Activated naive CD4-positive, alpha-beta T cell treated with anti-CD3 and anti-CD28 coated beads for 36 hours (primary cell): ENCODE data around the gene PLEKHA1. TPM values are rescaled to one million over a fixed set of nuclear protein-coding genes. Genes with fewer than 3 reads are reported as not detected.

ENCODE experiments used
- CTCF ChIA-PET: fragments of 350-600 bp; sonication (Branson Sonifier 250); formaldehyde crosslinking; loops from one replicate; lab custom pipeline; 2021; ENCODE audit warnings: antibody characterized with exemption; lab: Charles Lee
- DNase-seq: peaks from one replicate; pipeline ENCODE4 v3.0.0-alpha.2; 2020
- H3K27ac Mint-ChIP-seq: one replicate; pipeline ENCODE4 v1.8.0; 2021; ENCODE audit warnings: mild to moderate bottlenecking, mixed read lengths
- H3K27me3 Mint-ChIP-seq: one replicate; pipeline ENCODE4 v1.8.0; 2021; ENCODE audit warnings: low read depth, mixed read lengths
- H3K36me3 Mint-ChIP-seq: one replicate; pipeline ENCODE4 v1.8.0; 2021; ENCODE audit warnings: low read depth, mixed read lengths
- H3K4me1 Mint-ChIP-seq: one replicate; pipeline ENCODE4 v1.8.0; 2021; ENCODE audit warnings: low read depth, mixed read lengths
- H3K4me3 Mint-ChIP-seq: one replicate; pipeline ENCODE4 v1.8.0; 2021; ENCODE audit warnings: mild to moderate bottlenecking, moderate library complexity, mixed read lengths
- H3K9me3 Mint-ChIP-seq: one replicate; pipeline ENCODE4 v1.8.0; 2021; ENCODE audit warnings: mixed read lengths
- intact Hi-C: fragments of 100-400 bp; cut with micrococcal nuclease; formaldehyde crosslinking; loops from one replicate; pipeline ENCODE4 v1.15.1; 2023
- total RNA-seq, 2 experiments: library from RNA; stranded (reverse); gene quantifications; one replicate each; pipeline ENCODE4 v1.2.3, GENCODE V29; 2021

Gene PLEKHA1
- total RNA-seq, 2 experiments from 2014 or later: 17.6 to 17.9 TPM

- Mint-ChIP-seq H3K27me3 (peaks cover 3% of the 10 kb centered on the region), H3K4me1 (no peaks in the 10 kb centered on the region), H3K36me3 (no peaks in the 10 kb centered on the region), H3K27ac (no peak overlapping the region), H3K4me3 (no peak overlapping the region), H3K9me3 (no peaks in the 10 kb centered on the region)
- DNase-seq: no peak
- CTCF ChIA-PET: interaction anchor here (0.6 to 5.3 kb wide), 2 partner anchors 97 to 123 kb away, joined by 3 to 30 read pairs; no protein-coding TSS in a partner anchor
- intact Hi-C loops: no loop called here
These were observed 37.5 kb upstream of the PLEKHA1 start for GRCh38 chr10:122336961-122337360.

- no peaks in the 10 kb centered on the region for H3K27me3 Mint-ChIP-seq
- no peaks in the 10 kb centered on the region for H3K9me3 Mint-ChIP-seq
- no peaks in the 10 kb centered on the region for H3K36me3 Mint-ChIP-seq
- H3K27ac Mint-ChIP-seq: no peak overlapping the region
- no peak overlapping the region for H3K4me3 Mint-ChIP-seq
- peaks cover 6% of the 10 kb centered on the region for H3K4me1 Mint-ChIP-seq
- intact Hi-C loops: no loop called here
- CTCF ChIA-PET: interaction anchor here (1.1 to 5.3 kb wide), 3 partner anchors 20 to 229 kb away, joined by 3 to 30 read pairs (median 3); no protein-coding TSS in a partner anchor
- DNase-seq: no peak
These were observed 35.7 kb upstream of the PLEKHA1 start for GRCh38 chr10:122338609-122339441.

DNA sequence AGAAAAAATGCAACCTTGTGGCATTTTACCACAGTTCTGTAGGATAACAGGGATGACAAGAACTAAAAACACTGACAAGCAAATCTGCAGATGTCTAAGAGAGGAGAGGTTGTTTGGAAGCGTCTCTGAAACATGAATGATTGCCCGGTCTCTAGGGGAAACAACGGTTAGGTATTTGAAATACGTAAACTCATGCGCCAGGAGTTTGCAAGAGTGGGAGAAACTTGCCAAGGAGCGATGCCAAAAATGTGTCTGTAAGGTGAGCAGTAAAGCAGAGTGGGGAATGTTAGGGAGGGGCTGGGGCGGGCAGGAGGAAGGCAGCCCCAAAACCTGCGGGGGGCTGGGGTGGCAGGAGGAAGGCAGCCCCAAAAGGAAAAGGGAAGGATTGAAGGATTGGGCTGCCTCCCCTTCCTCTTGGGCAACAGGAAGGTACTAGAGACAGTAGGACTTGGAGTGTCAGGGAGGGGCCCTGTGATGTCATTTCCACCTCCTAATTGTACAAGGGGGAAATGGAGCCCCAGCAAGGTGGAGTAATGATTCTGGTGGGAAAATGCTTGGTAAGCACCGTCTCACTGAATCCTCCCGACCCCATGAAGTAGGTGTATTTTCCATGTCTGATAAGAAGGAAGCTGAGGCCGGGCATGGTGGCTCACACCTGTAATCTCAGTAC lies 33.2 kb upstream of the PLEKHA1 start:
- Mint-ChIP-seq H3K27me3 (no peaks in the 10 kb centered on the region), H3K27ac (no peak overlapping the region), H3K9me3 (no peaks in the 10 kb centered on the region), H3K4me3 (no peak overlapping the region), H3K36me3 (no peaks in the 10 kb centered on the region), H3K4me1 (peaks cover 10% of the 10 kb centered on the region)
- intact Hi-C loops: no loop called here
- CTCF ChIA-PET: interaction anchor here (0.9 to 5.3 kb wide), 2 partner anchors 43 to 93 kb away, joined by 3 to 30 read pairs; no protein-coding TSS in a partner anchor
- DNase-seq: no peak

- intact Hi-C loops: loop anchor here (1.0 to 2.0 kb wide), 4 partner anchors 44 to 360 kb away; no protein-coding TSS in a partner anchor
- Mint-ChIP-seq H3K36me3 (no peaks in the 10 kb centered on the region), H3K4me3 (no peak overlapping the region), H3K27me3 (no peaks in the 10 kb centered on the region), H3K4me1 (peaks cover 10% of the 10 kb centered on the region), H3K9me3 (peaks cover 2% of the 10 kb centered on the region), H3K27ac (peak overlapping the region; percentile 31)
- peak; percentile 80 for DNase-seq
- CTCF ChIA-PET: interaction anchor here (0.6 to 5.3 kb wide), 21 partner anchors 10 to 377 kb away, joined by 3 to 65 read pairs (median 4); partner anchors contain the start of gene PLEKHA1
These were observed 32.0 kb upstream of the PLEKHA1 start for GRCh38 chr10:122342293-122343134.

- CTCF ChIA-PET: interaction anchor here (0.6 to 3.4 kb wide), 20 partner anchors 9 to 376 kb away, joined by 3 to 65 read pairs (median 4); partner anchors contain the start of gene PLEKHA1
- Mint-ChIP-seq H3K27me3 (no peaks in the 10 kb centered on the region), H3K4me1 (peaks cover 10% of the 10 kb centered on the region), H3K9me3 (peaks cover 2% of the 10 kb centered on the region), H3K4me3 (no peak overlapping the region), H3K36me3 (no peaks in the 10 kb centered on the region), H3K27ac (no peak overlapping the region)
- intact Hi-C loops: loop anchor here (2.0 kb wide), 1 partner anchor 360 kb away; no protein-coding TSS in a partner anchor
- no peak for DNase-seq
These were observed 31.2 kb upstream of the PLEKHA1 start for GRCh38 chr10:122343135-122343800.

DNA sequence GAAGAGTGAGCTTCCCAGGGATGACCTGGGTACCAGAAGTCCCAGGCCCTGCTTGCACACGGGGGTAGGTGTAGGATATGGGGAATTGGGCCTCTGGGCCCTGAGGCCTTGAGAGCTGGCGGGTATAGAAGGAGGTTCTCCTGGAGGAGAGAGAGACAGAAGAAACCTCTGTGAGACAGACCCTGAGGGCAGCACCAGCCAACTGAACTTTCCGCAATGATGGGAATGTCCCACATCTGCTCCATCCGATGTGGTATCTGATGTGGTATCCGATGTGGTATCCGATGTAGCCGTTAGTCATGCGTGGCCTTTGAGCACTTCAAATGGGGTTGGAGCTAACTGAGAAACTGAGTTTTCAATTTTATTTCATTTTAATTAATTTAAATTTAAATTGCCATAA lies 30.6 kb upstream of the PLEKHA1 start:
- H3K4me3 Mint-ChIP-seq: no peak overlapping the region
- no peak overlapping the region for H3K27ac Mint-ChIP-seq
- intact Hi-C loops: loop anchor here (2.0 kb wide), 1 partner anchor 359 kb away; no protein-coding TSS in a partner anchor
- peaks cover 10% of the 10 kb centered on the region for H3K4me1 Mint-ChIP-seq
- no peaks in the 10 kb centered on the region for H3K27me3 Mint-ChIP-seq
- no peaks in the 10 kb centered on the region for H3K36me3 Mint-ChIP-seq
- H3K9me3 Mint-ChIP-seq: peaks cover 2% of the 10 kb centered on the region
- no peak for DNase-seq
- CTCF ChIA-PET: interaction anchor here (0.9 to 3.4 kb wide), 10 partner anchors 14 to 222 kb away, joined by 3 to 65 read pairs (median 6); partner anchors contain the start of gene PLEKHA1

DNA sequence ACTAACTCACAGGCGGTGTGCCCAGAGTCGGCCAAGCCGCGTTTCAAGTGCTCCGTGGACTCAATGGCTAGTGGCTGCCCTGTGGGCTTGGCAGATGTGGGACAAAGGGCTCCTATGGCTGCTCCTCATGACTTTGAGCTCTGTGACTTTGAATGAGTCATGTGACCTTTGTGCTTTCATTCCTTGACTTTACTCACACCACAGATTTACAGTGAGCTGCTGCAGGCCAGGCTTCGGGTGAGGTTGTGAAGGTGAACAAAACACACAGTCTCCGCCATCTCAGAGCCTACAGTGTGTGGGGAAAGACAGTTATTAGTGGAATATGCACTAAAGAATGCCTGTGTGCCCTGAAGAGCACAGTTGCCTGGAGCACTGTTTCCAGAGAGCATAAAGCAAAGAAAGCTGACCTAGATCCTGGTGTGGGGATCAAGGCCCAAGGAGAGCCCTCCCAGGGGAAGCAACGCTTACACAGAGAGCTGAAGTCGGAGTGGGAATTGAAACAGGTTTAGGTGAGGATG lies 29.7 kb upstream of the PLEKHA1 start:
- no peaks in the 10 kb centered on the region for H3K36me3 Mint-ChIP-seq
- no peaks in the 10 kb centered on the region for H3K27me3 Mint-ChIP-seq
- H3K4me3 Mint-ChIP-seq: no peak overlapping the region
- H3K9me3 Mint-ChIP-seq: peaks cover 2% of the 10 kb centered on the region
- DNase-seq: no peak
- no peak overlapping the region for H3K27ac Mint-ChIP-seq
- CTCF ChIA-PET: interaction anchor here (0.9 to 3.4 kb wide), 6 partner anchors 15 to 221 kb away, joined by 3 to 65 read pairs (median 6); partner anchors contain the start of gene PLEKHA1
- peaks cover 10% of the 10 kb centered on the region for H3K4me1 Mint-ChIP-seq
- intact Hi-C loops: no loop called here

DNA sequence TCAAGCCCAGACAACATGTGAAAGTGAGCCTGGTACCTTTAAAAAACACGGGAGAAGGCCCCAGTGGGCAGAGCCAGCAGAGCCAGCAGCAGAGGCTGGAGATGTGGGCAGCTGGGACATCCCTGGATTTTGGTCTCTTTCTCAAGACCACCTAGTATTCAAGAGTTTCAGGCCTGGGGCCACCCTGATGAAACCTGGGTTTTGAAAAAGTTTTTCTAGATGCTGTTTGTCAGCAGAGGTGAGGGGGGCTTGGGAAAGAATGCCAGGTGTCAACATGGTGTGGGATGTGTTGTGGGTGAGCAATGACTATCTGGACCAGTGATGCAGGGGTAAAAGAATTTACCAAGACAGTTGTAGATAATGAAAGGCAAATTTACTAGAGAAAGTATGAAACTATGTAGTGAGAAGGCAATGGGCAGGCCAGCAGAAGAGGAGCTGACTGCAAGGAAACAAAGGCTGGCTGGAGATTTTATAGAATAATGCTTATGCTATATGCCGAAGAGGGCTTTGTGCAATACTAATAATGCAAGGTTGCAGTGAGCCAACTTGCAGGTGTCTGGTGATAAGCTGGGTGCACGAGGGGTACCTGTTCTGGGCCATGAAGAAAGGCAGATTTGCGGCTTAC lies 28.1 kb upstream of the PLEKHA1 start:
- H3K4me1 Mint-ChIP-seq: peaks cover 10% of the 10 kb centered on the region
- CTCF ChIA-PET: no interaction called here
- H3K36me3 Mint-ChIP-seq: no peaks in the 10 kb centered on the region
- peaks cover 2% of the 10 kb centered on the region for H3K9me3 Mint-ChIP-seq
- H3K27me3 Mint-ChIP-seq: no peaks in the 10 kb centered on the region
- H3K27ac Mint-ChIP-seq: no peak overlapping the region
- intact Hi-C loops: no loop called here
- no peak overlapping the region for H3K4me3 Mint-ChIP-seq
- DNase-seq: no peak

GRCh38 chr10:122347170-122347841 lies 27.2 kb upstream of the PLEKHA1 start:
- peaks cover 7% of the 10 kb centered on the region for H3K4me1 Mint-ChIP-seq
- CTCF ChIA-PET: interaction anchor here (1.1 kb wide), 1 partner anchor 88 kb away, joined by 5 read pairs; no protein-coding TSS in a partner anchor

GRCh38 chr10:122348512-122348911 lies 26.0 kb upstream of the PLEKHA1 start:
- Mint-ChIP-seq H3K27me3 (no peaks in the 10 kb centered on the region), H3K36me3 (no peaks in the 10 kb centered on the region), H3K9me3 (peaks cover 2% of the 10 kb centered on the region), H3K4me3 (no peak overlapping the region), H3K4me1 (peaks cover 4% of the 10 kb centered on the region), H3K27ac (no peak overlapping the region)
- intact Hi-C loops: no loop called here
- no peak for DNase-seq
- CTCF ChIA-PET: no interaction called here

More at GRCh38 chr10:122347170-122347841, 27.2 kb upstream of the PLEKHA1 start:
- Mint-ChIP-seq H3K27me3 (no peaks in the 10 kb centered on the region), H3K9me3 (peaks cover 2% of the 10 kb centered on the region), H3K36me3 (no peaks in the 10 kb centered on the region), H3K27ac (no peak overlapping the region), H3K4me3 (no peak overlapping the region)
- DNase-seq: no peak
- intact Hi-C loops: no loop called here
